Esophagus muscularis mucosa (tissue), 4 donors: ENCODE results near the gene TMEM81.

Experiments
- CTCF ChIP-seq, 3 experiments: fragments of 200-600 bp in 2 of 3; fragments of 450-650 bp in 1 of 3; sonication (generic) in 2 of 3; IDR thresholded peaks; one replicate each; pipeline ENCODE4 v1.5.1; 2017 to 2019; ENCODE audit warnings: antibody characterized with exemption in 3 of 3, mild to moderate bottlenecking in 2 of 3, moderate library complexity in 1 of 3
- EP300 ChIP-seq: sonication (generic); formaldehyde crosslinking; IDR thresholded peaks from one replicate; pipeline ENCODE4 v1.6.1; 2017; ENCODE audit warnings: antibody characterized with exemption
- POLR2A ChIP-seq: fragments of 450-650 bp; IDR thresholded peaks from one replicate; pipeline ENCODE4 v1.6.1; 2017; ENCODE audit warnings: antibody characterized with exemption, moderate library complexity, mild to moderate bottlenecking, low read depth
- POLR2AphosphoS5 ChIP-seq, 2 donors: sonication (generic); formaldehyde crosslinking; IDR thresholded peaks; one replicate each; pipeline ENCODE4 v1.6.1; 2017; ENCODE audit warnings: antibody characterized with exemption in 2 of 2

DNA sequence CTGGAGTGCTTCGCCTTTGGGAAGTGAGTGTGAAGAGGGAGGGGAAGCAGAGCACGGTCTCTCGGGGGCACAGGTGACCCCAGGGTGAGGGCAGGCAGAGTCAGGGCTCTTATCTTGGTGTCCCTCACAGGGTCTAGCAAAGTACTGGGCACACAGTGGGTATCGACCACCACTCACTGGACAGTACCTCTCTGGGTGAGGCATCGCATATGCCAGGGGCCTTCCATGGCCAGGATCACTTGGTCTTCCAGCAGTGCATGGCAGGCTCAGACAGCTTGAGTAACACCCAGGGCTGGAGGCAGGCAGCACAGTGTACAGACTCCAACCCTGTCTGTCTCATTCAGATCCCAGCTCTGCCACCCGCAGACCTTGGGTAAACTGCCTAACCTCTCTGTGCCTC, 24.6 kb downstream of the TMEM81 start:
- TF ChIP-seq CTCF (IDR thresholded peaks at IDR 0.05) (no peak), POLR2AphosphoS5 (IDR thresholded peaks at IDR 0.05) (no peak), EP300 (no peak), POLR2A (no peak)
